Measurements from ENCODE around the gene FAM89A.

- TF ChIP-seq, protein P1, sequence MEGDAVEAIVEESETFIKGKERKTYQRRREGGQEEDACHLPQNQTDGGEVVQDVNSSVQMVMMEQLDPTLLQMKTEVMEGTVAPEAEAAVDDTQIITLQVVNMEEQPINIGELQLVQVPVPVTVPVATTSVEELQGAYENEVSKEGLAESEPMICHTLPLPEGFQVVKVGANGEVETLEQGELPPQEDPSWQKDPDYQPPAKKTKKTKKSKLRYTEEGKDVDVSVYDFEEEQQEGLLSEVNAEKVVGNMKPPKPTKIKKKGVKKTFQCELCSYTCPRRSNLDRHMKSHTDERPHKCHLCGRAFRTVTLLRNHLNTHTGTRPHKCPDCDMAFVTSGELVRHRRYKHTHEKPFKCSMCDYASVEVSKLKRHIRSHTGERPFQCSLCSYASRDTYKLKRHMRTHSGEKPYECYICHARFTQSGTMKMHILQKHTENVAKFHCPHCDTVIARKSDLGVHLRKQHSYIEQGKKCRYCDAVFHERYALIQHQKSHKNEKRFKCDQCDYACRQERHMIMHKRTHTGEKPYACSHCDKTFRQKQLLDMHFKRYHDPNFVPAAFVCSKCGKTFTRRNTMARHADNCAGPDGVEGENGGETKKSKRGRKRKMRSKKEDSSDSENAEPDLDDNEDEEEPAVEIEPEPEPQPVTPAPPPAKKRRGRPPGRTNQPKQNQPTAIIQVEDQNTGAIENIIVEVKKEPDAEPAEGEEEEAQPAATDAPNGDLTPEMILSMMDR (IDR thresholded peaks at IDR 0.05; ENCODE audit: extremely low read depth in 1 of 2, insufficient read depth in 1 of 2, low read depth in 1 of 2, low read length in 2 of 2), result no peak
- TF ChIP-seq POLR2A (IDR thresholded peaks at IDR 0.05; ENCODE audit: low read depth, low read length) (no peak), MYC (IDR thresholded peaks at IDR 0.05; ENCODE audit: low read depth, low read length) (no peak), EZH2 (IDR thresholded peaks at IDR 0.05; ENCODE audit: borderline replicate concordance, low read depth, low read length, severe bottlenecking) (no peak)
- TF ChIP-seq, protein P2, sequence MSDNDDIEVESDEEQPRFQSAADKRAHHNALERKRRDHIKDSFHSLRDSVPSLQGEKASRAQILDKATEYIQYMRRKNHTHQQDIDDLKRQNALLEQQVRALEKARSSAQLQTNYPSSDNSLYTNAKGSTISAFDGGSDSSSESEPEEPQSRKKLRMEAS (IDR thresholded peaks at IDR 0.05; ENCODE audit: insufficient read depth, insufficient read length), result no peak
Observed at GRCh38 chr1:231011963-231012362, 28.1 kb downstream of the FAM89A start.

Measured in endothelial cell of umbilical vein (primary cell).